K562 (cell line): Measurements from ENCODE around the gene KCNJ13. TPM values are rescaled to one million over a fixed set of nuclear protein-coding genes. Genes with fewer than 3 reads are reported as not detected.

Source experiments
- ATAC-seq: fragments of 200-7000 bp; cut with Tn5 transposase; 3 replicates; pipeline ENCODE4 v1.9.1; 2020; ENCODE audit warnings: moderate library complexity
- BruUV-seq: library from RNA; stranded (reverse); fragments of 400-500 nt; replicated peaks from 2 replicates; lab custom pipeline; 2021; lab: Mats Ljungman, UMichigan
- CTCF ChIA-PET: fragments of 300-600 bp; formaldehyde crosslinking; extraction: SDS; loops from one replicate; lab custom pipeline; 2021; ENCODE audit warnings: low intra/inter-chr PET ratio; lab: Yijun Ruan, JAX
- POLR2A ChIA-PET: fragments of 300-600, 350-650 bp; sonication (Branson Sonifier 250); formaldehyde crosslinking; extraction: SDS; loops from one replicate; lab custom pipeline; 2021; ENCODE audit warnings: antibody characterized with exemption, inconsistent platforms; lab: Yijun Ruan, JAX
- DNase-seq, 4 experiments: peaks; one replicate each; pipeline versions ENCODE4 v3.0.0 to v3.0.0-alpha.2; 2011 to 2018; ENCODE audit warnings: low spot score in 3 of 4, mixed read lengths in 3 of 4; ENCODE audit errors: extremely low read depth in 1 of 4
- FAIRE-seq: peaks from 2 replicates; lab custom pipeline; 2011; peaks lifted over from hg19 to GRCh38; lab: Jason Lieb, UNC
- H2AFZ ChIP-seq: 2 replicates; pipeline ENCODE4 v1.6.0; 2011; ENCODE audit warnings: low read depth, low read length, control low read depth, inconsistent platforms
- H3K27ac ChIP-seq: fragments of 200-600 bp; 3 replicates; pipeline ENCODE4 v1.8.0; 2011; ENCODE audit warnings: low read depth, mild to moderate bottlenecking, control low read depth, inconsistent platforms, low read length, moderate library complexity, mixed read lengths; ENCODE audit errors: extremely low read depth
- H3K27me3 ChIP-seq, 2 experiments: fragments of 300-600 bp in 1 of 2; 2 replicates in 1 of 2; 3 replicates in 1 of 2; pipeline versions ENCODE4 v1.6.0 to v1.8.0; 2011; ENCODE audit warnings: inconsistent platforms in 2 of 2, low read length in 2 of 2, mild to moderate bottlenecking in 1 of 2, mixed read lengths in 1 of 2, moderate library complexity in 1 of 2; ENCODE audit not compliant: control insufficient read depth in 2 of 2, insufficient read depth in 2 of 2
- H3K36me3 ChIP-seq: fragments of 300-600 bp; 3 replicates; pipeline ENCODE4 v1.8.0; 2011; ENCODE audit warnings: mild to moderate bottlenecking, low read length, inconsistent platforms; ENCODE audit not compliant: control insufficient read depth, insufficient read depth
- H3K4me1 ChIP-seq, 2 experiments: fragments of 200-600 bp in 1 of 2; replicated peaks in 1 of 2; 2 replicates in 1 of 2; 3 replicates in 1 of 2; pipeline versions ENCODE4 v1.5.1 to v1.8.0; 2011; ENCODE audit warnings: inconsistent platforms in 2 of 2, low read length in 2 of 2, mild to moderate bottlenecking in 1 of 2, mixed read lengths in 1 of 2, moderate library complexity in 1 of 2; ENCODE audit not compliant: control insufficient read depth in 2 of 2, insufficient read depth in 2 of 2
- H3K4me2 ChIP-seq: 2 replicates; pipeline ENCODE4 v1.6.1; 2011; ENCODE audit warnings: low read length, control low read depth, inconsistent platforms, mixed read lengths; ENCODE audit not compliant: insufficient read depth
- H3K4me3 ChIP-seq: fragments of 200-600 bp; sonication (generic), shearing (Covaris generic); 2 replicates; pipeline ENCODE4 v1.5.1; 2016; ENCODE audit warnings: control low read depth, inconsistent platforms
- H3K79me2 ChIP-seq: fragments of 200-600 bp; 3 replicates; pipeline ENCODE4 v1.8.0; 2011; ENCODE audit warnings: low read length, inconsistent platforms; ENCODE audit not compliant: control insufficient read depth, insufficient read depth
- H3K9ac ChIP-seq, 2 experiments: 2 replicates each; pipeline versions ENCODE4 v1.6.0 to v1.6.1; 2011; ENCODE audit warnings: low read depth in 2 of 2, low read length in 2 of 2, control low read depth in 1 of 2, inconsistent platforms in 1 of 2, mild to moderate bottlenecking in 1 of 2, mixed read lengths in 1 of 2; ENCODE audit not compliant: insufficient read depth in 1 of 2
- H3K9me1 ChIP-seq: one replicate; pipeline ENCODE4 v1.6.0; 2011; ENCODE audit warnings: inconsistent platforms, mild to moderate bottlenecking, low read length, moderate library complexity; ENCODE audit not compliant: control insufficient read depth, insufficient read depth
- H3K9me3 ChIP-seq: replicated peaks from 2 replicates; pipeline ENCODE4 v1.5.1; 2011; ENCODE audit warnings: low read depth, low read length, inconsistent platforms; ENCODE audit not compliant: control insufficient read depth, insufficient read depth
- H4K20me1 ChIP-seq: replicated peaks from 2 replicates; pipeline ENCODE4 v1.6.1; 2011; ENCODE audit warnings: low read length, inconsistent platforms, mixed read lengths; ENCODE audit not compliant: control insufficient read depth, insufficient read depth
- HBP1 ChIP-seq: fragments of 450-650 bp; formaldehyde crosslinking; IDR thresholded peaks from 2 replicates; pipeline ENCODE4 v1.4.0; 2022; ENCODE audit warnings: missing genetic modification characterization
- HEY1 ChIP-seq: fragments of 250-450 bp; sonication (Bioruptor Pico); IDR thresholded peaks from 2 replicates; pipeline ENCODE4 v1.5.0; 2020; ENCODE audit warnings: mild to moderate bottlenecking, moderate library complexity, borderline replicate concordance
- TAF7 ChIP-seq: fragments of 450-650 bp; IDR thresholded peaks from 2 replicates; pipeline ENCODE4 v1.6.1; 2016; ENCODE audit warnings: missing genetic modification characterization, missing compliant biosample characterization
- U2AF2 ChIP-seq: fragments of 200-400 bp; formaldehyde crosslinking; optimal IDR thresholded peaks from 2 replicates; pipeline ENCODE3; 2017; ENCODE audit warnings: low read depth, mild to moderate bottlenecking, low read length
- WGBS: fragments of 100-300 bp; shearing (Covaris generic); methylation state at CpG from one replicate; pipeline ENCODE4 v1.1.6; 2016; ENCODE audit warnings: low coverage, mixed read lengths; ENCODE audit not compliant: insufficient coverage; ENCODE audit errors: missing lambda C conversion rate; 5-methylcytosine and 5-hydroxymethylcytosine counted together
- in situ Hi-C: fragments of 300-500 bp; cut with MboI; formaldehyde crosslinking; loops from 4 replicates; pipeline ENCODE4 v1.15.0; 2018; ENCODE audit warnings: inconsistent platforms, mixed read lengths
- intact Hi-C: fragments of 100-400 bp; cut with micrococcal nuclease; formaldehyde crosslinking; loops from 2 replicates; pipeline ENCODE4 v1.14.2; 2022
- polyA plus RNA-seq, 8 experiments: library from polyadenylated mRNA; depleted of rRNA in 4 of 8; stranded (reverse) in 5 of 8; unstranded in 3 of 8; fragments of >200 nt; fragmentation: Nextera tagmentation in 2 of 8; fragmentation: Illumina TruSeq in 1 of 8; extraction: Ambion mirVana in 2 of 8; extraction: Trizol in 1 of 8; gene quantifications; 2 replicates each; pipeline versions ENCODE4 v1.2.1 to v1.2.3, GENCODE V29; 2011 to 2014; ENCODE audit warnings: inconsistent platforms in 1 of 8, missing spikeins in 1 of 8
- total RNA-seq, 7 experiments: library from RNA; depleted of rRNA in 6 of 7; stranded (reverse); fragments of >200 nt in 6 of 7; fragmentation: Illumina TruSeq in 2 of 7; extraction: Trizol in 2 of 7; gene quantifications; 2 replicates each; pipeline versions ENCODE4 v1.2.1 to v1.2.3, GENCODE V29; 2011 to 2021; ENCODE audit warnings: low replicate concordance in 1 of 7

KCNJ13 gene
- total and polyA plus RNA-seq, 9 of the 15 experiments (the other 6 are each of a cell fraction or from before 2014, with no cell fraction given) = 0.45 TPM; not detected in 8

GRCh38 chr2:232817756-232818155 lies 41.4 kb upstream of the KCNJ13 start (continued):
- no peak for TF ChIP-seq HBP1 (CRISPR knock-in tag)
- TF ChIP-seq, all 486 proteins: peak for 0

- CTCF ChIA-PET = no interaction called here
- intact Hi-C loops (no loop called here), in situ Hi-C loops (no loop called here)
- Histone ChIP-seq H3K9me3 (no peaks in the 10 kb centered on the region), H3K4me1 (no peaks in the 10 kb centered on the region), H3K27me3 (no peaks in the 10 kb centered on the region), H3K36me3 (peaks cover 72% of the 10 kb centered on the region), H4K20me1 (no peaks in the 10 kb centered on the region), H3K27ac (no peak overlapping the region), H3K9me1 (no peaks in the 10 kb centered on the region), H3K79me2 (no peaks in the 10 kb centered on the region), H3K4me3 (no peak overlapping the region), H3K4me2 (no peak overlapping the region), H2AFZ (no peak overlapping the region), H3K9ac (no peak overlapping the region)
- ATAC-seq = no peak
- no TSS peak for BruUV-seq
- POLR2A ChIA-PET = no interaction called here
- TF ChIP-seq U2AF2 (no peak), HEY1 (no peak), TAF7 (no peak)
- FAIRE-seq = no peak
- 59% methylated on average over 2 of the region's 10 CpGs for WGBS
- DNase-seq = no peak
Observed at GRCh38 chr2:232816657-232817056, 40.3 kb upstream of the KCNJ13 start.
